ENCODE results near the gene CD4.

DNA sequence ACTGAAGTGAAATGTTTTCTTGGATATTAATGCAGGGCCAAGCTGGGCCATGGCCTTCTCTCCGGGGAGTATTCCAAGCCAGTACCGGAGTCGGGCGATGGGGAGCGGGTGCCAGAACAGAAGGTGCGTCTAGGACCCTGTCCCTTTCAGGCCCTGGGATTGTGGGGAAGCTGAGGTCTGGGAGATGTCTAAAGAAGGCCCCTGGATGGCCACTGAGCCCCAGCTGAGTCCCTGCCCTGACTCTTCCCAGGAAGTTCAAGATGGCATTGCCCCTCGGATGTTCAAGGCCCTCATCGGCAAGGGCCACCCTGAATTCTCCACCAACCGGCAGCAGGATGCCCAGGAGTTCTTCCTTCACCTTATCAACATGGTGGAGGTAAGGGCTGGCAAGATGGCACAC lies 70.8 kb downstream of the CD4 start:
- TF ChIP-seq, protein P1, sequence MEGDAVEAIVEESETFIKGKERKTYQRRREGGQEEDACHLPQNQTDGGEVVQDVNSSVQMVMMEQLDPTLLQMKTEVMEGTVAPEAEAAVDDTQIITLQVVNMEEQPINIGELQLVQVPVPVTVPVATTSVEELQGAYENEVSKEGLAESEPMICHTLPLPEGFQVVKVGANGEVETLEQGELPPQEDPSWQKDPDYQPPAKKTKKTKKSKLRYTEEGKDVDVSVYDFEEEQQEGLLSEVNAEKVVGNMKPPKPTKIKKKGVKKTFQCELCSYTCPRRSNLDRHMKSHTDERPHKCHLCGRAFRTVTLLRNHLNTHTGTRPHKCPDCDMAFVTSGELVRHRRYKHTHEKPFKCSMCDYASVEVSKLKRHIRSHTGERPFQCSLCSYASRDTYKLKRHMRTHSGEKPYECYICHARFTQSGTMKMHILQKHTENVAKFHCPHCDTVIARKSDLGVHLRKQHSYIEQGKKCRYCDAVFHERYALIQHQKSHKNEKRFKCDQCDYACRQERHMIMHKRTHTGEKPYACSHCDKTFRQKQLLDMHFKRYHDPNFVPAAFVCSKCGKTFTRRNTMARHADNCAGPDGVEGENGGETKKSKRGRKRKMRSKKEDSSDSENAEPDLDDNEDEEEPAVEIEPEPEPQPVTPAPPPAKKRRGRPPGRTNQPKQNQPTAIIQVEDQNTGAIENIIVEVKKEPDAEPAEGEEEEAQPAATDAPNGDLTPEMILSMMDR (IDR thresholded peaks at IDR 0.05; ENCODE audit: low read depth, low read length, poor library complexity, severe bottlenecking): no peak
- TF ChIP-seq EZH2phosphoT487 (IDR thresholded peaks at IDR 0.05; ENCODE audit: borderline replicate concordance, low read length): no peak
